Loucy (cell line): ENCODE data around the gene TMEM176A.

ENCODE experiments used
- CTCF ChIP-seq: fragments of 200-600 bp; sonication (generic); conservative IDR thresholded peaks from 2 replicates; pipeline ENCODE4 v1.5.1; 2014; ENCODE audit warnings: mild to moderate bottlenecking, antibody characterized with exemption, low read length
- EZH2phosphoT487 ChIP-seq: fragments of 200-600 bp; IDR thresholded peaks from 2 replicates; pipeline ENCODE4 v1.6.1; 2018; ENCODE audit warnings: antibody characterized with exemption, mild to moderate bottlenecking, moderate library complexity, borderline replicate concordance

GRCh38 chr7:150838965-150839650 is 38.5 kb downstream of the TMEM176A start:
- TF ChIP-seq CTCF (no peak), EZH2phosphoT487 (no peak)
